ENCODE measurements around the gene STXBP6.
"Not testable (repeated sequence)": the region's sequence is repeated elsewhere in the genome, so short reads cannot be mapped to it uniquely, and the experiment has no call there.

Gene STXBP6

DNA sequence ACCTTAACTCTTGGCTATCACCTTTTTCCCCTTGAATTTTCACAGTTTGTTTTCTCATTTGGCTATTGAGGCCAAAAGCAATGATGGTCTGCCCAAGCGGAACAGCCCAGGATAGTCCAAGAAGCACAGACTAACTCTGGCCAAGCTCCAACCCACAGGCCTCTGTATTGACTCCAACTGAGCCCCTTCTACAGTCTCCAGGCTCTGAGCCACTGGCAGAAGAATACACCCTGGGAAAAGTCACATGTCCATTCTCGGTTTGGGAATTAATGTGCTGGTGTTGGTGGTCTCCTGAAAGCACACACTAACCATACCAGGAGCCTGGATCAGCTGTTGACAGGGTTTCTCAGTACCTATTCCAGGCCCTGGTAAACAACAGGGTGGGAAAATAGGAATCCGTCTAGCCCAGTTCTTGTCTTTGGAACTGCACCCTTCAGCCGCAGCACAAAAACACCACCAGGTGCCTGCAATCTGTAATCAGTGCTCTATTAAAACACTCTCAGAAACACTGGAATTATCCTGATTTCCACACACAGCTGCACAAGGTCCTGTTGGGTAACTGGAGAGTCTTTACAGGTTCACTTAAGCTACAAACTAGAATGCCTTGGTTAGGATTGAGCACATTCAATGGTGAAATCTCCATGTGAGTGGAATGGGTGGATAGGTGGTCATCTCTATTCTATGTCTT is 63.6 kb downstream of the STXBP6 start:
- no peak for DNase-seq (ENCODE audit: low read depth)

- DNase-seq (ENCODE audit: low read depth): no peak
Measured at GRCh38 chr14:24984846-24985589, 64.9 kb downstream of the STXBP6 start.

DNA sequence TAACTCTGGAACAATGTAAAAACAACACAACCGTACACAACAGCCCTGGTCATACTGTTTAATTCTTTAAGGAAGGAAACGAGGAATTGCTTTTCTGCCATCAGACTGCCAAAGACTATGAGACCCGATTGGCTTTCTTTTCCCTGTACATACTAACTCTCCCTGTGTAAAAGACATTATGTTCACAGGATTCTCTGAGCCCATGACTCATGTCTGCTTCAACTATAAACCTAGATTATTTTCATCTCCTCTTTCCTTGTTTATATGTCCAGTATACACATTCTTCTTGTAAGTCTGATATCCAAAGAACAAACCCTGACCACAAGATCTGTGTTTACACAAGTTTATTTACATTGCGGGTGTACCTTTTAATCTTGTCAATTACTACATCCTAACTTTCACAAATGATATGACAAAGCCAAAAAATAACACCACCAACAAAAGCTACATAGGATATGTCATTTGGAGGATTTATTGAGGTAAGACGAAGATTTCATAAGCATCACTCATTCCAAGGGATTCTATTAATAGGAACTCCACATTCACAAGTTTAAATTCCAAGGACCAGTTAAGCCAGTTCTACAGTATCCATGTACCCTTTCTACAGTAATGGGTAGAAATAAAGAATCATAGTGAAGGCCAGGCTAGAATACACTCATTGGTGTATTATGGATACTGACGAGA is 67.3 kb downstream of the STXBP6 start:
- DNase-seq (ENCODE audit: low read depth): no peak

GRCh38 chr14:24979725-24980239 is 70.2 kb downstream of the STXBP6 start:
- DNase-seq (ENCODE audit: low read depth): no peak

DNA sequence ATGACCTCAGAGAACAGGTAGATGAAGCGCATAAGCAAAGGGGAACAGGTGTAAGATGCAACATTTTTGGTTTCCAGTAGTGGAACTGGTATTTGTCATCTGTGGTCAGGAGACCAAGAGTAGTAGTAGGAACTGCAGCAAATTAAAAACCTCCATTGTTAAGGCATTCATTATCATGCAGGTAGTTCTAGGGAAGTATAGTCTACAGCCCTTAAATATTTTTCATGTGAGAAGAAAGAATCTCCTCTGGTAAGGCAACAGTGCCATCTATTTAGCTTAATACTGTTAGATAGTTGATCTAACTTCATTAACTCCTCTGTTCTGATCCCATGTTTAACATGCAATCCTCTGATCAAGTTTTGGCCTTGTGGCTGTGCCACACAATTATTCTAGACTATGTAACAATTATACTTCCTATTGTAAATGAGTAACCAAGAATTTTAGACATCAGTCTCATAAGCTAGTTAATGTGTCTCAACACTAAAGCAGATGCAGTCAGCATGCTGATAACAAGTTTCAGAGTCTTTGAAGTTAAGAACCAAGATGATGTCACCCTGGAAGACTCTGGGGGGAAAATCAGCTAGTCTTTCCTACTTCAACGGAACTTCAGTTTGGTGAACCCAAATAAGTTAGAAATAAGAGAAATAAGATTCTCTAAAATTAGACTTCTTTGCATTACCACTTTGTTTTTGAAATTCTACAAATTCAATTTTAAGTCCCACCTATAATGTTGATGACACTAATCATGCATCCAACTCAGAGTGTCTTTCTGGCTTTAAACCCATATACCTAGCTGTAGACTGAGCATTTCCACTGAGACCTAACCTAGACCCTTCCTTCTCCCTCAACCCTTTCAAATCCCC is 70.9 kb downstream of the STXBP6 start:
- DNase-seq (ENCODE audit: low read depth): no peak

- DNase-seq (ENCODE audit: low read depth): no peak
Measured at GRCh38 chr14:24976602-24977001, 73.3 kb downstream of the STXBP6 start.

GRCh38 chr14:24975393-24975792 is 74.6 kb downstream of the STXBP6 start:
- DNase-seq (ENCODE audit: low read depth): no peak

- no peak for DNase-seq (ENCODE audit: low read depth)
Measured at GRCh38 chr14:24974591-24975374, 75.2 kb downstream of the STXBP6 start.

DNA sequence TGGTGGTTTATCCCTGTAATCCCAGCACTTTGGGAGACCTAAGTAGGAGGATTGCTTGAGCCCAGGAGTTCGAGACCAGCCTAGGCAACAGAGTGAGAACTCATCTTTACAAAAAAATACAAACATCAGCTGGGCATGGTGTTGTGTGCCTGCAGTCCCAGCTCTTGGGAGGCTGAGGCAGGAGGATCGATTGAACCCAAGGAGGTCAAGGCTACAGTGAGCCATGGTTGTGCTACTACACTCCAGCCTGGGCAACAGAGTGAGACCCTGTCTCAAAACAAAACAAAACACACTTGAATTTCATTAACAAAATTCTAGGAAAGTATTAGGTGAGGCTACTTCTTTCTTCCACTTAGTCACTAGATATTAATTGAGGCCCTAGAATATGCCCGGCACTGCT is 77.1 kb downstream of the STXBP6 start:
- DNase-seq (ENCODE audit: low read depth): no peak

- no peak for DNase-seq (ENCODE audit: low read depth)
Measured at GRCh38 chr14:24971255-24971654, 78.7 kb downstream of the STXBP6 start.

GRCh38 chr14:24966579-24966964 is 83.4 kb downstream of the STXBP6 start:
- DNase-seq (ENCODE audit: low read depth): no peak

GRCh38 chr14:24965934-24966578 is 83.9 kb downstream of the STXBP6 start:
- no peak for DNase-seq (ENCODE audit: low read depth)

- DNase-seq (ENCODE audit: low read depth): no peak
Measured at GRCh38 chr14:24965578-24965933, 84.4 kb downstream of the STXBP6 start.

DNA sequence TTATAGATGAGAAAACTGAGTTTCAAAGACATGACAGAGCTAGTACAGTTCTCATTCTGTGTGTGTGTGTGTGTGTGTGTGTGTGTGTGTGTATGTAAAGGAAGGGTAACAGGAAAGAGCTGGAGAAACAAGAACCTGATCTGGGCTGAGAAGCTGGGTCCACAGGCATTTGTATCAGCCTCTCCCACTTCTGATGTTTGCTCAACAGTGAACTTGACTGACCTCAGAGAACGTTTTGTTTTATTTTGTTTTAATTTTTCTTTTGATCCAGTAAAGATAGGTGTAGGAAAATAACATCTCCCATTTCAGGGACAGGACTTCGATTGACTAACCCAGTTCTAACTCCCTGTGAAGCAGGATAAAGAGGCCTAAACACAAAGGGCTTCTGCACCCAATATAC is 85.4 kb downstream of the STXBP6 start:
- no peak for DNase-seq (ENCODE audit: low read depth)

- no peak for DNase-seq (ENCODE audit: low read depth)
Measured at GRCh38 chr14:24964048-24964447, 85.9 kb downstream of the STXBP6 start.

- DNase-seq (ENCODE audit: low read depth): not testable (repeated sequence)
Measured at GRCh38 chr14:24962118-24962517, 87.8 kb downstream of the STXBP6 start.

DNA sequence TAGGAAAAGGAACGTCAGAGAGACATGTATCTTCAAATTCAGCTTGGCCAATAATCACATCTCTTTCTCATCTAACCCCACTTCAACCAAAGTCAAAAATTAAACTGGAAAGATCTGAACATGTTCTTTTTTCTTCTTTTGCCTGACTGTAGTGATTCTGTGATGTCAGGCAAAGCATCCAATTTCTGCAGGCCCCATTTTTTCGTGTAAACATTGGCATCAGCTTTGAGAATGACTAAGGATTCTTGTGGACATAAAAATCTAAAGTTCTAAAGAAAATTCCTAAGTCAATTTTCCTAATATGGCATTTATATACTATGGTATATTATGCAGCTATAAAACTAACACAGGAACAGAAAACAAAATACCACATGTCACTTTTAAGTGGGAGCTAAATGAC is 89.1 kb downstream of the STXBP6 start:
- DNase-seq (ENCODE audit: low read depth): no peak

GRCh38 chr14:24959791-24960331 is 90.1 kb downstream of the STXBP6 start:
- no peak for DNase-seq (ENCODE audit: low read depth)

- DNase-seq (ENCODE audit: low read depth): no peak
Measured at GRCh38 chr14:24958271-24958670, 91.7 kb downstream of the STXBP6 start.

- DNase-seq (ENCODE audit: low read depth): no peak
Measured at GRCh38 chr14:24957814-24958213, 92.1 kb downstream of the STXBP6 start.
